HG02763 (cell line): ENCODE results near the gene ZNF669.
"Not testable (repeated sequence)": the region's sequence is repeated elsewhere in the genome, so short reads cannot be mapped to it uniquely, and the experiment has no call there.

ENCODE experiments used
- ATAC-seq: cut with Tn5 transposase; IDR thresholded peaks from one replicate; pipeline ENCODE4 v1.9.1; 2021; ENCODE audit warnings: mild to moderate bottlenecking, moderate library complexity; ENCODE audit not compliant: unreplicated experiment

The ZNF669 gene

GRCh38 chr1:247103859-247104591, at the start of gene ZNF669:
Gene ZNF669, minus strand, starts transcription at chr1:247104356. Its CDS starts 157 bp downstream, at chr1:247104199.
- ATAC-seq = peak; percentile 100

- no peak for ATAC-seq
These were observed 43.6 kb upstream of the ZNF669 start for GRCh38 chr1:247147781-247148180.

- not testable (repeated sequence) for ATAC-seq
These were observed 43.0 kb upstream of the ZNF669 start for GRCh38 chr1:247147120-247147519.

- no peak for ATAC-seq
These were observed 42.5 kb upstream of the ZNF669 start for GRCh38 chr1:247146671-247147070.

GRCh38 chr1:247145279-247145678, 41.1 kb upstream of the ZNF669 start:
- no peak for ATAC-seq

GRCh38 chr1:247139557-247139956, 35.4 kb upstream of the ZNF669 start:
- not testable (repeated sequence) for ATAC-seq

GRCh38 chr1:247131236-247131635, 27.1 kb upstream of the ZNF669 start:
- ATAC-seq = no peak

GRCh38 chr1:247127519-247128282, 23.5 kb upstream of the ZNF669 start:
- not testable (repeated sequence) for ATAC-seq

- peak; percentile 44 for ATAC-seq
These were observed 22.4 kb upstream of the ZNF669 start for GRCh38 chr1:247126601-247127000.

- peak; percentile 99 for ATAC-seq
These were observed 22.0 kb upstream of the ZNF669 start for GRCh38 chr1:247126166-247126565.

- no peak for ATAC-seq
These were observed 17.2 kb upstream of the ZNF669 start for GRCh38 chr1:247121382-247121781.

GRCh38 chr1:247120408-247120668, 16.2 kb upstream of the ZNF669 start:
- ATAC-seq = not testable (repeated sequence)

- no peak for ATAC-seq
These were observed 15.6 kb upstream of the ZNF669 start for GRCh38 chr1:247119600-247120407.

GRCh38 chr1:247118946-247119446, 14.8 kb upstream of the ZNF669 start:
- no peak for ATAC-seq

- ATAC-seq = no peak
These were observed 11.4 kb upstream of the ZNF669 start for GRCh38 chr1:247115545-247115944.

- ATAC-seq = no peak
These were observed 11.0 kb upstream of the ZNF669 start for GRCh38 chr1:247115141-247115510.

GRCh38 chr1:247114351-247115140, 10.4 kb upstream of the ZNF669 start:
- no peak for ATAC-seq

- ATAC-seq = no peak
These were observed 9.6 kb upstream of the ZNF669 start for GRCh38 chr1:247113733-247114271.

GRCh38 chr1:247113094-247113497, 8.9 kb upstream of the ZNF669 start:
- no peak for ATAC-seq

- no peak for ATAC-seq
These were observed 8.3 kb upstream of the ZNF669 start for GRCh38 chr1:247112479-247112781.
